LNCAP (cell line): ENCODE results near the gene MYO1A.

Experiments used
- TF ChIP-seq, protein P1 (sequence below): fragments of 450-650 bp; IDR thresholded peaks from 2 replicates; pipeline ENCODE4 v1.5.1; 2017; ENCODE audit warnings: mild to moderate bottlenecking

MYO1A gene

DNA sequence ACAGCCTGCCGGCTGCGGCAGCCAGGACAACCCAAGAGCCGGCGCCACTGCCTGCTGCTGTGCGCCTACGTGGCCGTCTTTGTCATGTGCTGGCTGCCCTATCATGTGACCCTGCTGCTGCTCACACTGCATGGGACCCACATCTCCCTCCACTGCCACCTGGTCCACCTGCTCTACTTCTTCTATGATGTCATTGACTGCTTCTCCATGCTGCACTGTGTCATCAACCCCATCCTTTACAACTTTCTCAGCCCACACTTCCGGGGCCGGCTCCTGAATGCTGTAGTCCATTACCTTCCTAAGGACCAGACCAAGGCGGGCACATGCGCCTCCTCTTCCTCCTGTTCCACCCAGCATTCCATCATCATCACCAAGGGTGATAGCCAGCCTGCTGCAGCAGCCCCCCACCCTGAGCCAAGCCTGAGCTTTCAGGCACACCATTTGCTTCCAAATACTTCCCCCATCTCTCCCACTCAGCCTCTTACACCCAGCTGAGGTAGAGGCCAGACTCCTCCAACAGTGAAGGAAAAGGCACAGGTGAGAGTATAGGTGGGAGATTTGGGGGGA is 53.9 kb downstream of the MYO1A start:
- TF ChIP-seq, protein P1, sequence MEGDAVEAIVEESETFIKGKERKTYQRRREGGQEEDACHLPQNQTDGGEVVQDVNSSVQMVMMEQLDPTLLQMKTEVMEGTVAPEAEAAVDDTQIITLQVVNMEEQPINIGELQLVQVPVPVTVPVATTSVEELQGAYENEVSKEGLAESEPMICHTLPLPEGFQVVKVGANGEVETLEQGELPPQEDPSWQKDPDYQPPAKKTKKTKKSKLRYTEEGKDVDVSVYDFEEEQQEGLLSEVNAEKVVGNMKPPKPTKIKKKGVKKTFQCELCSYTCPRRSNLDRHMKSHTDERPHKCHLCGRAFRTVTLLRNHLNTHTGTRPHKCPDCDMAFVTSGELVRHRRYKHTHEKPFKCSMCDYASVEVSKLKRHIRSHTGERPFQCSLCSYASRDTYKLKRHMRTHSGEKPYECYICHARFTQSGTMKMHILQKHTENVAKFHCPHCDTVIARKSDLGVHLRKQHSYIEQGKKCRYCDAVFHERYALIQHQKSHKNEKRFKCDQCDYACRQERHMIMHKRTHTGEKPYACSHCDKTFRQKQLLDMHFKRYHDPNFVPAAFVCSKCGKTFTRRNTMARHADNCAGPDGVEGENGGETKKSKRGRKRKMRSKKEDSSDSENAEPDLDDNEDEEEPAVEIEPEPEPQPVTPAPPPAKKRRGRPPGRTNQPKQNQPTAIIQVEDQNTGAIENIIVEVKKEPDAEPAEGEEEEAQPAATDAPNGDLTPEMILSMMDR: no peak

DNA sequence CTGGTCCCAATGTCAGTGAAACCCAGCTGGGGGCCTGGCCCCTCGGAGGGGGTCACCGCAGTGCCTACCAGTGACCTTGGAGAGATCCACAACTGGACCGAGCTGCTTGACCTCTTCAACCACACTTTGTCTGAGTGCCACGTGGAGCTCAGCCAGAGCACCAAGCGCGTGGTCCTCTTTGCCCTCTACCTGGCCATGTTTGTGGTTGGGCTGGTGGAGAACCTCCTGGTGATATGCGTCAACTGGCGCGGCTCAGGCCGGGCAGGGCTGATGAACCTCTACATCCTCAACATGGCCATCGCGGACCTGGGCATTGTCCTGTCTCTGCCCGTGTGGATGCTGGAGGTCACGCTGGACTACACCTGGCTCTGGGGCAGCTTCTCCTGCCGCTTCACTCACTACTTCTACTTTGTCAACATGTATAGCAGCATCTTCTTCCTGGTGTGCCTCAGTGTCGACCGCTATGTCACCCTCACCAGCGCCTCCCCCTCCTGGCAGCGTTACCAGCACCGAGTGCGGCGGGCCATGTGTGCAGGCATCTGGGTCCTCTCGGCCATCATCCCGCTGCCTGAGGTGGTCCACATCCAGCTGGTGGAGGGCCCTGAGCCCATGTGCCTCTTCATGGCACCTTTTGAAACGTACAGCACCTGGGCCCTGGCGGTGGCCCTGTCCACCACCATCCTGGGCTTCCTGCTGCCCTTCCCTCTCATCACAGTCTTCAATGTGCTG is 54.6 kb downstream of the MYO1A start:
- TF ChIP-seq, protein P1: no peak

DNA sequence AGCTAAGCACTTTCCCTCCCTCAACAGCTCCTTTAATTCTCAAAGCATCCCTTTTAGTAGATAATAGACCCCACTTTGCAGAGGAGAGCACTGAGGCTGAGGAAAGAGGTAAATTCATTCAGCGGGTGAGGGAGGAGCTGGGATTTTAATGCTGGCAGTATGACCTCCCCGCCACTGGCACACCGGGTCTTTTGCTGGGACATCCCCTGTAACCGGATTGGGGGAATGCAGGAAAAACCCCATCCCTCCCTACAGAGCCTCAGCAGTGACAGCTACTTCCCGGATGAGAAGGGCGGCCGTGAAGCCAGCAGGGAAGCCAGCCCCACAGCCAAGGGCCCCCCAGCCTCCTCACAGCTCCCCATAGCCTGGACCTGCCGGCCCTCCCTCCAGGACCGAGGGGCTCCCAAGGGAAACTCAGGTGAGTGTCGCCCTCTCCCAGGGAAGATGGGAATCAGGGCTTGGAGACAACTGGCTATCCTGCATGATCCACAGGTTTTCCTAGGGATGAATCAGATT is 55.6 kb downstream of the MYO1A start:
- TF ChIP-seq, protein P1: no peak

DNA sequence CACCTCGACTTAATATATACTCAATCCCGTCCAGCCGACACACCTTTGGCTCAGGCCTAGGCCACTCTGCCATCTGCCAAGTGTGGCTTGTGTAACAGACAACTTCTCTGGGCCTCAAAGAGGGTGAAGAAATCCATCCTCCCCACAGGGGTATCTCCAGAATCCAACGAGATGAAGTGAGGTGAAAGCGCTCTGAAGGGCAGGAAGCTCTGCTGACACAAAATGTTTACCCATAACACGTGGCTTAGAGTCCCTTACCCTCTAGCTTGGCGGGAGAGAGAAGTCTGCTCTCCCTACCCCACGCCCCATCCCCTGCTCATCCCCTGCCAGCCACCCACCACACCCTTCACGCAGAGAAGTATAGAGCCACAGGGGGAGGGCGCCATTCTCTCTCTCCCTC is 56.6 kb downstream of the MYO1A start:
- TF ChIP-seq, protein P1: no peak

DNA sequence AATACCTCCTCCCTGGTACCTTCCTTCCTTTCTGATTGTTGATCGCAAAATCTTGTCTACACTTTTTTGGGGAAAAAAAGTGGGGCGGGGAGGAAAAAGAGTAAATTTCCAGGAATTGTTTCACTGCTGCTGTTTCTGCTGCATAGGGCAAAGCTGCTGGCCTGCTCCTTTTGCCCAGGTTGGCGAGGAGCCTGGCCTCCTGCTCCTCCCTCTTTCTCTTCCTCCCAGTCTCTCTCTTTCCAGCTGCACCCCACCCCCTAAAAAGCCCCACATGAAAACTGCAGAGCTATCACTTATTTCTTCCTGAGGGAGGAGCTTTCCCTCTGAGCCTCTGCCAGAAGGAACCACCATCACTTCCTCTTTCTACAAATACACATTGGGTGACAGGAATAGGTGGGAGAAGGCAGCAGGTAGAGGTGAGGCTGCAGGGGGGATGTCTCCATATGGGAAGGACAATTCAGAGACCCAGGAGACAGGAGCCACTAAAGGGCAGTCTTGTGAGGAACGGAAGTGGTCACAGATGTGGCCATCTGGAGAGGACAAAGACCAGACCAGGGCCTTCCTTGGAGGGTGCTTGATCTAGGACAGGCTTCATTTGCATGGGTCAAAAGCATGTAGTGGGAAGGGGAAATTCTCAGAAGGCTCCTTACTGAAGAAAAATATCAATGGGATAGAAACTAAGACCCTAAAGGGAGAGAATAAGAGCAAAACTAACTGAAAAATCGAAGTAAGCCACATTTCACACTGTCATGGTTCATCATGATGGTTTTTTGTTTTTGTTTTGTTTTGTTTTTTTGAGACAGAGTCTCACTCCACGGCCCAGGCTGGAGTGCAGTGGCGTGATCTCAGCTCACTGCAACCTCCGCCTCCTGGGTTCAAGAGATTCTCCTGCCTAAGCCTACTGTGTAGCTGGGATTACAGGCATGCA is 58.3 kb downstream of the MYO1A start:
- TF ChIP-seq, protein P1: no peak

DNA sequence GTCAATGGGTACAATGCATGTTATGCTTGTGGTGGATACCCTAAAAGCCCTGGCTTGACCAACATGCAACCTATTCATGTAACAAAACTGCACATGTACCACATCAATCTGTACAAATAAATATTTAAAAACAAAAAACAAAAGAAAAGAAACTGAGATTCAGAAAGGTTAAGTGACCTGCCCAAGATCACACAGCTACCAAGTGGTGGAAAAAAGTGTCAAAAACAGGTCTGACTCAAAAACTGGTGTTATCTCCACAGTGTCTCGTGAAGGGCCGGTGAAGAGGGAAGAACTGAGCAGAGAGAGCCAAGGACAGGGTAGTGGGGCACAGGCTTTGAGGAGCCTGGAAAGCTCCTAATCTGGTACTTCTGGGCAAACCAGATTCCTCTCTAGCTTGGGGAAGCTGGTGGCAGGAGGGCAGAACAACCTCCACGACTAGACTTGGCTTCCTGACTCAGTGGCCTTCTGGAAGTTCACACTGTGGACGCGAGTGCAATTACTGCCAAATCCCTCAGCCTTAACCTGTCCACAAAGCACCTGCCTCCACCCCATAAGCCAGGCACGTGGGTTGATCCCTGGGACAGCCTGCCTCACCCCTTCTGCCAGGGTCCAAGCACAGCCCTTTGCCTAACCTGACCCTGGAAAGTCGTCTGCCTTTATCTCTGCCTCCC is 59.1 kb downstream of the MYO1A start:
- TF ChIP-seq, protein P1: no peak
